Measurements from ENCODE around the gene MBOAT1.

DNA sequence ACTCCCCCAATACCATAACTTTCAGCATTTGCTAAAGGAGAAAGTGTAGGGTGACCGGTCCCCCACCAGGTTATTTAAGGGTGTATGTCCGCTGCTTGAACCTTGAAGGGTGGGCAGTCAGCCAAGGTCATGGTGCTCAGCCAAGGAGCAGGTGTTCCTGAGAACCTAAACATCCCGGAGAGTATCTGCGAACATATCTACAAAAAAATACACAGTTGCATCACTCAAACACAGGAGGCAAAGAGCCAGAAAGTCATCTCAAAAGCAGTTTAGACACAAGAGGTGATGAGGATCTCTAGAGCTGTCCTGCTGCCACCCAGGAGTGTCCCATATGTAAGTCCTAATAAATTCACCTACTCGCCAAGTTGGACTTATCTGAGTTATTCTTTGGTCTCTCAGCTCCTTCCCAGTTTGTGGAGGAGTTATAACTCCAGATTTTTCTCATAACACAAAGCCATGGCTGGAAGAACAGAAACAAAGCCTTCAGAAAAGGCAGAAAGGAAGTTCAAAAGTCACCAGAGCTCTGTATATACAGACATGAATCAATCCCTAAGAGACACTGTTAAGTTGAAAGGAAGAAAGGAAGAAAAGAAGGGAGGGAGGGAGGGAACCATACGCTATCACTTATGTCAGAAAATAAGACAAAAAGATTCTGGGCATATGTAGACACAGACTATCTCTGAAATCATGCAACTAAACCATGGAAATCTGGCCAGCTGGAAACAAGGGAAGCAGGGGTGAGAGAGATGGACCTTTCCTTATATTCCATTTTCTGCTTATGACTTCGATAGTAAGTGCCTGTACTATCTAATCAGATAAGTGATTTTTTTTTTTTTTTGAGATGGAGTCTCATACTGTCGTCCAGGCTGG, 11.3 kb downstream of the MBOAT1 start:
- TF ChIP-seq, protein P1, sequence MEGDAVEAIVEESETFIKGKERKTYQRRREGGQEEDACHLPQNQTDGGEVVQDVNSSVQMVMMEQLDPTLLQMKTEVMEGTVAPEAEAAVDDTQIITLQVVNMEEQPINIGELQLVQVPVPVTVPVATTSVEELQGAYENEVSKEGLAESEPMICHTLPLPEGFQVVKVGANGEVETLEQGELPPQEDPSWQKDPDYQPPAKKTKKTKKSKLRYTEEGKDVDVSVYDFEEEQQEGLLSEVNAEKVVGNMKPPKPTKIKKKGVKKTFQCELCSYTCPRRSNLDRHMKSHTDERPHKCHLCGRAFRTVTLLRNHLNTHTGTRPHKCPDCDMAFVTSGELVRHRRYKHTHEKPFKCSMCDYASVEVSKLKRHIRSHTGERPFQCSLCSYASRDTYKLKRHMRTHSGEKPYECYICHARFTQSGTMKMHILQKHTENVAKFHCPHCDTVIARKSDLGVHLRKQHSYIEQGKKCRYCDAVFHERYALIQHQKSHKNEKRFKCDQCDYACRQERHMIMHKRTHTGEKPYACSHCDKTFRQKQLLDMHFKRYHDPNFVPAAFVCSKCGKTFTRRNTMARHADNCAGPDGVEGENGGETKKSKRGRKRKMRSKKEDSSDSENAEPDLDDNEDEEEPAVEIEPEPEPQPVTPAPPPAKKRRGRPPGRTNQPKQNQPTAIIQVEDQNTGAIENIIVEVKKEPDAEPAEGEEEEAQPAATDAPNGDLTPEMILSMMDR (IDR thresholded peaks at IDR 0.05): no peak
- TF ChIP-seq POLR2A (IDR thresholded peaks at IDR 0.05): no peak

Data from testis (tissue), 2 donors.